Amygdala (tissue), 56 donors: ENCODE results near the gene PRELID1.
A peak's percentile ranks its signal among the peaks of the same experiment; 100 is the strongest.
"Not testable (repeated sequence)": the region's sequence is repeated elsewhere in the genome, so short reads cannot be mapped to it uniquely, and the experiment has no call there.

ENCODE experiments used
- DNase-seq, 56 donors: peaks; one replicate each; lab custom pipeline; 2025; lab: John Stamatoyannopoulos, UW

PRELID1 gene, protein sequence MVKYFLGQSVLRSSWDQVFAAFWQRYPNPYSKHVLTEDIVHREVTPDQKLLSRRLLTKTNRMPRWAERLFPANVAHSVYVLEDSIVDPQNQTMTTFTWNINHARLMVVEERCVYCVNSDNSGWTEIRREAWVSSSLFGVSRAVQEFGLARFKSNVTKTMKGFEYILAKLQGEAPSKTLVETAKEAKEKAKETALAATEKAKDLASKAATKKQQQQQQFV

DNA sequence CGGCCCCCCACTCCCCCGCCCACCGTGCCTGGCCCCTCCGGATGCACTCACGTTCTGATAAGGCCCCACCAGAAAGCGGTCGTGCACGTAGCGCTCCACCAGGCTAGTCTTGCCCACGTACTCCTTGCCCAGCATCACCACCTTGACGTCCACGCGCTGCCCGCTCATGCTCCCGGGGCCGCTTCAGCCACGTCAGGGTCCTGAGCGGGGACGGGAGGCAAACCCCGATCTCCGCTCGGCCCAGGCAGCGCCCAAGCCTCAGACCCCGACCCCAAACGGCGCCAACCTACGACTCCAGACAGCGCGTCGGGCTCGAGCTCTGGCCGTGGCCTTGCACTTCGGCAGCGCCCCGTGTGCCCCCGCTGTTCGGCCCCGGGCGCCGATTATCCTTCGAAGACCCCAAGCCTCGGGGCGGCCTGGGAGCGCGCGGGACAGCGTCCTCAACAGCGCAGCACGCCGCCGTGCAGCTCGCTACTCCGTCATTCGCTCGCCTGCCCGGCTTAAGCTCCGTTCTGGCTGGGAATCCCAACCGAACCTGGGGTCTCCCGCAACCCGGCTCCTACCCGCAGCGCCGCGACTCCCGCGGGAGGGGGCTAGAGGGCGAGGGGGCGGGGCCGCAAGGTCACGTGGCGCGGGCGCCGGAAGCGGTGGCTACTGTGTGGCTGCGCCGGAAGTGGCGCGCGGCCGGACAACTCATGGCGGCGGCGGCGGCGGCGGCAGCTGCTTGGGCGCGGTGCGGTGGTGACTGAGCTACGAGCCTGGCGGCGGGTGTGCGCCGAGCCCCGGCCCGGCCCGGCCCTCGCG is at the start of gene PRELID1, which contains the start of gene RAB24:
Gene PRELID1 (plus strand): TSS at position 679 of the 804 bp plus-strand sequence. CDS start 187 bp downstream, outside the sequence.
Gene RAB24 (minus strand): TSS at position 599 of the 804 bp plus-strand sequence. CDS start 431 bp downstream, at position 168.
- peak in 53 of 56 donors; percentile 27 to 93 (median 73) for DNase-seq

DNA sequence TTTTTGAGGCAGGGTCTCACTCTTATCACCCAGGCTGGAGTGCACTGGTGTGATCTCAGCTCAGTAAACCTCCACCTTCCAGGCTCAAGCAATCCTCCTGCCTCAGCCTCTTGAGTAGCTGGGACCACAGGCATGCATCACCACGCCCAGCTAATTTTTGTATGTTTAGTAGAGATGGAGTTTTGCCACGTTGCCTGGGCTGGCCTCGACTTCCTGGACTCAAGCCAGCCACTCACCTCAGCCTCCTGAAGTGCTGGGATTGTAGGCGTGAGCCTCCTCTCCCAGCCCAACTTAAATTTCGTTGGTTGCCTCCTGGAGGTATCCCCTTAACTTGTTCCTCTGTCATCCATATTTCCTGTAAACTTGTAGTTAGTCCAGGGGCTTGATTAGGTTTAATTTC is 47.3 kb upstream of the PRELID1 start:
- no peak for DNase-seq

DNA sequence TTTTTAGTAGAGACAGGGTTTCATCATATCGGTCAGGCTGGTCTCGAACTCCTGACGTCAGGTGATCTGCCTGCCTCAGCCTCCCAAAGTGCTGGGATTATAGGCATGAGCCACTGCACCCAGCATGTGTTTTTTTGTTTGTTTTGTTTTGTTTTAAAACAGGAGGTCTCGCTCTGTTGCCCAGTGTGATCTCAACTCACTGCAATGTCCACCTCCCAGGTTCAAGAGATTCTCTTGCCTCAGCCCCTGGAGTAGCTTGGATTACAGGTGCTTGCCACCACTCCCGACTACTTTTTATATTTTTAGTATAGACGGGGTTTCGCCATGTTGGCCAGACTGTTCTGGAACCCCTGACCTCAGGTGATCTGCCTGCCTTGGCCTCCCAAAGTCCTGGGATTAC is 44.9 kb upstream of the PRELID1 start:
- DNase-seq, result not testable (repeated sequence)

DNA sequence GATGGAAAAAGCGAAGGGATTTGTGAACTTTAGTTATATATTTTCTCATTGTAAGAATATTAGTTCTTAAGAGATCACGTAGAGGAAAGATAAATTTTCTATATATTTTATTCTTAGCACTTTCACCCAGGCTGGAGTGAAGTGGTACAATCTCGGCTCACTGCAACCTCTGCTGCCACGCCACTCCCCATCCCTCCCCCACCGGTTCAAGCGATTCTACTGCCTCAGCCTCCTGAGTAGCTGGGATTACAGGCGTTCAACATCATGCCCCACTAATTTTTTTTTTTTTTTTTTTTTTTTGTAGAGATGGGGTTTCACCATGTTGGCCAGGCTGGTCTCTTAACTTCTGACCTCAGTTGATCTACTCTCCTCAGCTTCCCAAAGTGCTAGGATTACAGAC is 42.6 kb upstream of the PRELID1 start:
- DNase-seq, result no peak

DNA sequence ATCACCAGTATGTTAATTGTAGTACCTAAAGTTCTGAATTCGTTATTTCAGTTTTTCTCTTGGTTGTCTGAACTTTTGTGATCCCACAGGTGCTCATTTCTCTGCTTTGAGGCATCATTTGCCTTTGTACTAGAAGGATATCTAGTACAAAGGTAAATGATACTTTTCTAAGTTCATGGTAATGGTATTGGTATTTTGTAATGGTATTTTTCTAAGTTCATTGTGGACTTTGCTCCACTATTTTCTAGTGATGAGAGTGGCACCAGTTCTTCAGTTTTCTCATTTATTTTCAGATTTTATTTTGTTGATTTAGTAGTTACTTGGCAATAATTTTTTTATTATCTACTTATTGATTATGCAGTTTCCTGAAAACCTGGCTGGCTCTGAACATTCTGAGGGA is 42.1 kb upstream of the PRELID1 start:
- DNase-seq, result no peak

DNA sequence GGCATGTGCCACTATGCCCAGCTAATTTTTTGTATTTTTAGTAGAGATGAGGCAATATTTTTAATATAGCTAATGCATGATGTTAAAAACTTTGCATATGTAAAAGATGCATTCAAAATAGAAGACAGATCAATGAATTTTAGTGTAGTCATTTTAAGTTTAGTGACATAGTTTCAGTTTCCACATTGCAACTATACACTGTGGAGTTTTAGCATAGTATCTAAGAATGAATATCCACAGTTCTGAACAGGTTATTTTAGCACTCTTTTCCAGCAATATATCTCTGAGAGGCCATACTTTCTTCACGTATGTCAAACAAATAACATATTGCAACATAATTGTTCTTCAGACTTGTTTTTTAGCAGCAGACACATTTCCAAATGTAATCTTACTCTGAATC is 39.4 kb upstream of the PRELID1 start:
- no peak for DNase-seq

DNA sequence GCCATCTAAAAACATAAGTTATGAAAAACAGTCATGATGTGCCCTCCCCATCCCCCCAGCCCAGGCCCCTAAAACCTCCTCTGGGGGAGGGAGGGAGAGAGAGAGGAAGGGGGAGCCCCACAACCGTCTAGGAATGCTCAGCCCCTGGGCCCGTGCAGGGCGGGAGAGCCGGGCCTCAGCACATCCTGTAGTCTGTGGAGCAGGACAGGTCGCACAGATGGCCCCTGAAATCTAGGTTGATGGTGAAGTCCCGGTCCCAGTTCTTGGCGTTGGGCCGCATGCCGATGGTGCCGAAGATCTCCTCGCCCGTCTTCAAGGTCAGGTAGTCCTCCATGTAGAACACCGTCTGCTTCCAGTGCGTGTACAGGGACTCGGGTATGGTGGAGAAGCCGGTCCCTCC is 38.2 kb upstream of the PRELID1 start:
- DNase-seq, result no peak

DNA sequence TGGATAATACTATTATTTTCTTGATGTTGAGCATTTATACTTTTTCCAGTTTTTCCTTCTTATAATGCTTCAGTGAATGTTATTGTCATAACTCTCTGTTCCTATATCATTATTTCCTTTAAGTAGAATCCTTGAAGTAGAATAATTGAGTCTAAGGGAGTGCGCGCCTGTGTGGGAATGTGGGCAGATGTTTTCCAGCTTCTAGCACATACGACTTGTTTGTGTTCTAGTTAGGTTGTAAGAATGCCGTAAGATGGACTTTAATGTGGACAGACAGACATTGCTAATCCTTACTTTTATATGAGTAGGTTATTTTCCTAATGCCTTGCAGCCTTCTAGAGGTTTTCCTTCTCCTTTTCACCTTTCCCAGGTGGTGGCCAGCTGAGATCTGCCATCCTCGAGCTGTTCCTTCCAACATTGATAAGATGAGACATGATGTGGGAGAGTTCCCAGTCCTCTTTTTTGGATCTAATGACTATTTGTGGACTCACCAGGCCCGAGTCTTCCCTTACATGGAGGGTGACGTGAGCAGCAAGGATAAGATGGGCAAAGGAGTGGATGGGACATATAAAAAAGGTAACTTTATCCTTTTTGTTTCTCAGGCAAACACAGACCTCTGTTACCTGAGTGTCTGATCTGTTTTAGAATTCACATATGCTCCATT is 34.2 kb upstream of the PRELID1 start:
- DNase-seq, result no peak

DNA sequence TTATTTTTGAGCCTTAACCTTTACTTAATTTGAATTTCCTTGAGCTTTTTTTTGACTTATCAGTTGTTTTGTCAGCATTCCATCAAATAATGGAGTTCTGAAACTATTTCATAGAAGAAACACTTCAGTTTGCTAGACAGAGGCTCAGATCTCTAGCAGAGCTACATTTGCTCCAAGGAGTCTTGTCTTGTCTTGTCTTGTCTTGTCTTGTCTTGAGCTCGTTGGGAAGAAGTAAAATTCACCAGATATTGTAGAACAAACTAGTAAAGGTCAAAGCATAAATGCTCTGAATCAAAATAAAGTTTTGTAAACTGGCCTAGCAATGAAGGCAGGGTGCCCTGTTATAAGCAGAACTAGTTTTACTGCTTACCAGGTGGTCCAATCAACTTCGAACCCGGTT is 33.6 kb upstream of the PRELID1 start:
- DNase-seq, result no peak

DNA sequence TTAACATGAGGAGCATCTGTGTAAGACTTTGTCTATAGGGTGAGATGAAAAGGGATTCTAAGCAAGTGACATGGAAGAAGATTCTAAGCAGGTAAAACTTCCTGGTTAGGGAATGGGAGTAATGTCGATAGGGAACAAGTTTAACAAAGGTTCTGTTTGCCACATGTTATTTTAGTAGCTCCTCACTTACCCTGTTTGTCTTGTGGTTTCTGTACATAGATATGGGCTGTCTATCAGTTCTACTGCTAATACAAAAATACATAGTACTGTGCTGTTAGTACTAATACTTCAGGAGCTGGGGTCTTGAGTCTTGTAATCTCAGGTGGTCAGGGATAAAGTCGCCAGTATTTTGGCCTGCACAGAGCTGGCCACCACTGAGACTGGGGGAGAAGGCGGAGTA is 32.9 kb upstream of the PRELID1 start:
- DNase-seq, result no peak

DNA sequence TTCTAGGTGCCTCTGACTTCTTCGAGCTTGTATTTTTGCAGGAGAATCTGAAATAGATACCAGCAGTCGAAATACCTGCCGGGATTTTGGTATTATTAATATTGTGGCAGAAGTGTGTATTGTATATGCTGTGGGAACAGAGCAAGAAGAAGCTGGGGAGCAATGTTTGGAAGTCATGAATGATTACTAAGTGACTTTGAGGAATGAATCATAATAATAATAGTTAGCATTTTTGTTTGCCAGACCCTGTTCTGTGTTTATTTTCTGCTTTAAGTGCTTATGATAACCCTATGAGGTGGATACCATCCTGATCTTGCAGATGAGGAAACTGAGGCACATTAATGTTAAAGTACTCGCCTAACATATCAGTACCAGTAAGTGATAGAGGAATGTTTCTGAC is 32.5 kb upstream of the PRELID1 start:
- DNase-seq, result no peak

DNA sequence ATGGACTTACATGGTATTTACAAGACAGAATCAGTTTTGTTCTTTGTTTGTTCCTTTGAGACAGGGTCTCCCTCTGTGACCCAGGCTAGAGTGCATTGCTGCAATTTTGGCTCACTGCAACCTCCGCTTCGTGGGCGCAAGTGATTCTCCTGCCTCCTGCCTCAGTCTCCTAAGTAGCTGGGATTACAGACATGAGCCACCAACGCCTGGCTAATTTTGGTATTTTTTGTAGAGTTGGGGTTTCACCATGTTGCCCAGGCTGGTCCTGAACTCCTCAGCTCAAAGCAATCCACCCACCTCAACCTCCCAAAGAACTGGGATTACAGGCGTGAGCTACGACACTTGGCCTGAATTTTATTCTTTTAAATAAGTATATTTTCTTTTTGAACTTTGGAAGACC is 27.7 kb upstream of the PRELID1 start:
- no peak for DNase-seq

DNA sequence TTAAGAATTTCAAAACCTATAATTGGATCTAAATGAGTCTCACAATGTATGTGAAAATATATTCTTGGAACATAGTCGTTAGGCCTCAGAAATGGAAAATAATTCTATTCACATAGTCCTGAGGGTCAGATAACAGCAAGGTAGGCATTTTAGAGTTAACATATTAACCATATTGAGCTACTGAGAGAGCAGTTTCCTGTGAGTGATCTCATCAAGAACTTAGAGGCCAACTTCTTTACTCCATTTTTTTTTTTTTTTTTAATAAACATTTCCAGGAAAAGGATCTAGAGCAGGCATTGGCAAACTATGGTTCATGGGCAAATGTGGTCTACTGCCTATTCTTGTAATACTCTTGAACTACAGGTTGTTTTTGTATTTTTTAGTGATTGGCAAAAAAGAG is 26.7 kb upstream of the PRELID1 start:
- no peak for DNase-seq

DNA sequence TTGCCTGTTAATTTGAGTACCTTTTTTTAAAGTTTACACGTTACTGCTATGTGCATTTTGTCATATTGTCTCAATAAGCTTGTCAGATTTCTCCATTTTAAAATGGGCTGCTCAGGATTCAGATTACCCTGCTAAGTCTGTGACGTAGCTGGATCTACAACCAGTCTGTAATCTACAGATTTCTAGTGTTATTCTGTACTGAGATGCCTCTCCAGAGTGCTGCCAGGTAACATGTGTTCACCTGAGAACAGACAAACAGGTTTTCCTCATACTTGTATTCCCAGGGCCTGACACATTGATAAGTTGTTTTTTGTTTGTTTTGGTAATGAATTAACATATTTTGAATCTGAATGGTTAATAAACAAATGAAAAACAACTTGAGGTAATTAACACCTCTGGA is 15.4 kb upstream of the PRELID1 start:
- no peak for DNase-seq

DNA sequence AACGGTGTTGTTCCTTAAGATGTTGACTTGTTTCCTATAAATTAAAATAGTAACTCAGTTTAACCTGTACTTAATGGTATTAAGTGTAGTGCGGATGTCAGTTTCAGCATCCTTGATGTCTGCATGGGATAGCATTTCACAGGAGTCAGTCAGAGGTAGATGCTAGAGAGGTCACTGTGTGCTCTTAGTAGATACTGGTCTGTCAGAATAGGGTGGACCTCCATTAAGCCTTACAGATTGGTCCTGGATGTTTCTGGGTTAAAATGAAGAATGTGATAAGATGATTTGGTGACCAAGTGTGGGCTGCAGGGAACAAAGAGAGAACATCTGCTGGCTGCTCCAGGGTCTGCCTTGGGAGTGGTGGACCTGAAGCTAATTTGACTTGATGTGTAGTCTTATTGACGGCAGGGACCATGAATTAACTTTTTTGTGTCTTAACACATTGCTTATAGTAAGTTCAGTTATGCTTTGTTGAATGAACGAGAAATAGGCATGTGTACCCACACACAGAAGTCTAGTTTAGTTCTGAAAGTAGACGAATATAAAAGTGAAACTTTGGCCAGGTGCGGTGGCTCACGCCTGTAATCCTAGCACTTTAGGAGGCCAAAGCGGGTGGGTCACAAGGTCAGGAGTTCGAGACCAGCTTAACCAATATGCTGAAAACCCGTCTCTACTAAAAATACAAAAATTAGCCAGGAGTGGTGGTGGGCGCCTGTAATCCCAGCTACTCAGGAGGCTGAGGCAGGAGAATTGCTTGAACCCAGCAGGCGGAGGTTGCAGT is 12.6 kb upstream of the PRELID1 start:
- no peak for DNase-seq

DNA sequence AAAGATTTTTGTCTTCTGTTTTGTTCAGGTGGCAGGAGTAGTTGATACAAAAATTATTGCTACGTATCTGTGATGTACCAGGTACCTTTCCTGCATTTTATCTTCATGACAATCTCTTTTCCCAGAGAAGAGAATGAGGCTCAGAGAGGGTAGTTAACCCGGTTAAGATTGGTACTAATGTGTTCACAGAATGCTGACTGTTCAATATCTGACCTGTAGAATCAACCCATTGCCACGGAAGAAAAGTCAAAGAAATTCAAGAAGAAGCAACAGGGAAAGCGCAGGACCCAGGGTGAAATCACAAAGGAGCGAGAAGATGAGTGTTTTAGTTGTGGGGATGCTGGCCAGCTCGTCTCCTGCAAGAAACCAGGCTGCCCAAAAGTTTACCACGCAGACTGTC is 11.9 kb upstream of the PRELID1 start:
- DNase-seq, result no peak

DNA sequence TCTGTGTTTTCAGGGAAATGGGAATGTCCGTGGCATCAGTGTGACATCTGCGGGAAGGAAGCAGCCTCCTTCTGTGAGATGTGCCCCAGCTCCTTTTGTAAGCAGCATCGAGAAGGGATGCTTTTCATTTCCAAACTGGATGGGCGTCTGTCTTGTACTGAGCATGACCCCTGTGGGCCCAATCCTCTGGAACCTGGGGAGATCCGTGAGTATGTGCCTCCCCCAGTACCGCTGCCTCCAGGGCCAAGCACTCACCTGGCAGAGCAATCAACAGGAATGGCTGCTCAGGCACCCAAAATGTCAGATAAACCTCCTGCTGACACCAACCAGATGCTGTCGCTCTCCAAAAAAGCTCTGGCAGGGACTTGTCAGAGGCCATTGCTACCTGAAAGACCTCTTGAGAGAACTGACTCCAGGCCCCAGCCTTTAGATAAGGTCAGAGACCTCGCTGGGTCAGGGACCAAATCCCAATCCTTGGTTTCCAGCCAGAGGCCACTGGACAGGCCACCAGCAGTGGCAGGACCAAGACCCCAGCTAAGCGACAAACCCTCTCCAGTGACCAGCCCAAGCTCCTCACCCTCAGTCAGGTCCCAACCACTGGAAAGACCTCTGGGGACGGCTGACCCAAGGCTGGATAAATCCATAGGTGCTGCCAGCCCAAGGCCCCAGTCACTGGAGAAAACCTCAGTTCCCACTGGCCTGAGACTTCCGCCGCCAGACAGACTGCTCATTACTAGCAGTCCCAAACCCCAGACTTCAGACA is 9.6 kb upstream of the PRELID1 start:
- DNase-seq, result no peak

DNA sequence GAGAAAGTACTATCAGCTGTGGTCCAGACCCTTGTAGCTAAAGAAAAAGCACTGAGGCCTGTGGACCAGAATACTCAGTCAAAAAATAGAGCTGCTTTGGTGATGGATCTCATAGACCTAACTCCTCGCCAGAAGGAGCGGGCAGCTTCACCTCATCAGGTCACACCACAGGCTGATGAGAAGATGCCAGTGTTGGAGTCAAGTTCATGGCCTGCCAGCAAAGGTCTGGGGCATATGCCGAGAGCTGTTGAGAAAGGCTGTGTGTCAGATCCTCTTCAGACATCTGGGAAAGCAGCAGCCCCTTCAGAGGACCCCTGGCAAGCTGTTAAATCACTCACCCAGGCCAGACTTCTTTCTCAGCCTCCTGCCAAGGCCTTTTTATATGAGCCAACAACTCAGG is 9.0 kb upstream of the PRELID1 start:
- no peak for DNase-seq

DNA sequence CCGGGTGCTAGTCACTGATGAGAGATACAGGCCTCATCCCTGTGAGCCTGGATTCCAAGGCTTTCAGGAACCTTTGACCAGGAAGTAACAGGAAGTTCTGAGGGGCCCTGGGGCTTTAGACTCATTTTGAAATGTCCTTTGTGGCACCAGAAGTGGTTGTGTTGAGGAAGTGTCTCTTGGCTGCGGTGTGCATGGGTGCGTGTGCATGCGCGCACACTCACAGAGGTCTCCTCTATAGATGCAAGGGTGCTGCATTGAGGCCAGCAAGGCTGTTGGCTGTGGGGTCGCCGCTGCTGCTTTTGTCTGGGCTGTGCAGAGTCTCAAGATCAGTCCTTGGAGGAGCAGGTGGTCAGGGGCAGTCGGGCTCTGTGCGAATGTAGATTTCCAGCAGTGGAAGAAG is 7.7 kb upstream of the PRELID1 start:
- no peak for DNase-seq

DNA sequence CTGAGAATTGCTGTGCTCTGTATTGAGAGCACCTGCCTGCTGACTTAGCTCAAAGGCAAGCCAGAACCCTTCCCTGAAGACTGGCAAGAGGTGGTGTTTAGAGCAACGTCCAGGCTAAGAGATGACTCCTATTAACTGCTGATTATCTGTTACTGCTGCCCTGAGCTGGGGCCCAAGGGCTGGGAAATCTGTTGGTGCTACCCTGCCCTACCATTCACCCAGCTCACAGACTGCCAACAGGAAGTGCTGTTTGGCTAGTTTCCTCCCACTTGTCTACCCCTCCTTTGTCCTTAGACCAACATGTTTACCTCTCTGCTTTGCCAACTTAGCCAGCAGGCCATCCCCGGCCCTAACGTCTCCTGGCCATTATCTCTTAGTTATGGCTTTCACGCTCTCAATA is 7.0 kb upstream of the PRELID1 start:
- DNase-seq, result no peak
